Daoy (cell line): ENCODE results near the gene MECP2. TPM values are rescaled to one million over a fixed set of nuclear protein-coding genes. Genes with fewer than 3 reads are reported as not detected.
"Not testable (repeated sequence)": the region's sequence is repeated elsewhere in the genome, so short reads cannot be mapped to it uniquely, and the experiment has no call there.

Experiments
- DNase-seq: peaks from one replicate; pipeline ENCODE4 v3.0.0-alpha.2; 2015; ENCODE audit warnings: low read depth
- total RNA-seq: library from RNA; depleted of rRNA; stranded (reverse); fragments of >200 nt; shearing (Covaris generic); gene quantifications from 2 replicates; pipeline ENCODE4 v1.2.3, GENCODE V29; 2014; rRNA removed

The MECP2 gene
- total RNA-seq, 1 experiment from 2014 or later, result 14.2 TPM

GRCh38 chrX:153993079-153993478 lies 104.4 kb downstream of the MECP2 start:
- no peak for DNase-seq

- no peak for DNase-seq
These were observed 105.3 kb downstream of the MECP2 start for GRCh38 chrX:153992180-153992579.

GRCh38 chrX:153991013-153991580 lies 106.4 kb downstream of the MECP2 start:
- DNase-seq, result no peak

- DNase-seq, result no peak
These were observed 107.4 kb downstream of the MECP2 start for GRCh38 chrX:153989973-153990655.

- DNase-seq, result no peak
These were observed 109.0 kb downstream of the MECP2 start for GRCh38 chrX:153988493-153988892.

- DNase-seq, result no peak
These were observed 113.0 kb downstream of the MECP2 start for GRCh38 chrX:153984351-153985178.

- DNase-seq, result no peak
These were observed 114.2 kb downstream of the MECP2 start for GRCh38 chrX:153983321-153983801.

GRCh38 chrX:153981771-153982533 lies 115.6 kb downstream of the MECP2 start:
- DNase-seq, result no peak

GRCh38 chrX:153981231-153981630 lies 116.3 kb downstream of the MECP2 start:
- no peak for DNase-seq

- DNase-seq, result not testable (repeated sequence)
These were observed 117.1 kb downstream of the MECP2 start for GRCh38 chrX:153980394-153980793.

GRCh38 chrX:153974726-153975286 lies 122.7 kb downstream of the MECP2 start:
- DNase-seq, result no peak

GRCh38 chrX:153974003-153974725 lies 123.4 kb downstream of the MECP2 start:
- no peak for DNase-seq

- no peak for DNase-seq
These were observed 124.2 kb downstream of the MECP2 start for GRCh38 chrX:153973127-153974002.

GRCh38 chrX:153972368-153973126 lies 125.0 kb downstream of the MECP2 start, which contains the start of gene TMEM187:
TSS of gene TMEM187 (plus strand) at chrX:153972754. CDS start at chrX:153982063, 9,309 bp downstream.
- peak; percentile 92 for DNase-seq

Other genes with a start within 250 kb of the MECP2 start
- 7.4 and 8.3 TPM in 2 replicates for gene L1CAM, start 211.5 kb downstream of the MECP2 start, total RNA-seq
- 1.1 TPM in 1 of 2 replicates, not detected in the other for gene AVPR2, start 193.0 kb downstream of the MECP2 start, total RNA-seq
- 2.2 and 2.6 TPM in 2 replicates for gene ARHGAP4, start 171.5 kb downstream of the MECP2 start, total RNA-seq
- gene NAA10, start 162.7 kb downstream of the MECP2 start, total RNA-seq, result 85.9 and 128 TPM in 2 replicates
- 0.11 and 0.18 TPM in 2 replicates for gene RENBP, start 153.1 kb downstream of the MECP2 start, total RNA-seq
- 38.0 and 38.1 TPM in 2 replicates for gene HCFC1, start 125.9 kb downstream of the MECP2 start, total RNA-seq
- gene TMEM187, start 125.0 kb downstream of the MECP2 start, total RNA-seq, result 0.86 and 1.5 TPM in 2 replicates
- 49.2 and 50.3 TPM in 2 replicates for gene IRAK1, start 77.8 kb downstream of the MECP2 start, total RNA-seq
- gene OPN1LW, start 46.5 kb upstream of the MECP2 start, total RNA-seq, result not detected in 2 replicates
- not detected in 2 replicates for gene OPN1MW, start 84.9 kb upstream of the MECP2 start, total RNA-seq
- not detected in 2 replicates for gene OPN1MW2, start 122.0 kb upstream of the MECP2 start, total RNA-seq
- gene OPN1MW3, start 159.9 kb upstream of the MECP2 start, total RNA-seq, result not detected in 2 replicates
- not detected in 2 replicates for gene TEX28, start 197.4 kb upstream of the MECP2 start, total RNA-seq
- gene TKTL1, start 198.1 kb upstream of the MECP2 start, total RNA-seq, result 0.06 TPM in 1 of 2 replicates, not detected in the other